BJ (cell line): ENCODE measurements around the gene FBXO11. TPM values are rescaled to one million over a fixed set of nuclear protein-coding genes. Genes with fewer than 3 reads are reported as not detected.

ENCODE experiments used
- CTCF ChIA-PET: fragments of 350-600 bp; formaldehyde crosslinking; extraction: SDS; loops from one replicate; lab custom pipeline; 2021; ENCODE audit warnings: antibody characterized with exemption, inconsistent platforms; lab: Yijun Ruan, JAX
- POLR2A ChIA-PET: fragments of 300-600 bp; sonication (Branson Sonifier 250); formaldehyde crosslinking; extraction: SDS; loops from one replicate; lab custom pipeline; 2021; ENCODE audit warnings: antibody characterized with exemption; lab: Charles Lee
- DNase-seq: peaks from one replicate; pipeline ENCODE4 v3.0.0-alpha.2; 2011; ENCODE audit warnings: low read depth
- H3K27me3 ChIP-seq: 2 replicates; pipeline ENCODE4 v1.6.0; 2011; ENCODE audit warnings: low read length; ENCODE audit not compliant: control insufficient read depth, insufficient read depth
- H3K36me3 ChIP-seq: 2 replicates; pipeline ENCODE4 v1.5.1; 2011; ENCODE audit warnings: low read length; ENCODE audit not compliant: control insufficient read depth, insufficient read depth
- H3K4me3 ChIP-seq: 2 replicates; pipeline ENCODE4 v1.5.1; 2011; ENCODE audit warnings: low read depth, mild to moderate bottlenecking, control low read depth, low read length
- CTCF ChIP-seq: IDR thresholded peaks from 2 replicates; pipeline ENCODE4 v1.5.1; 2011; ENCODE audit warnings: low read depth, mild to moderate bottlenecking, control low read depth, inconsistent platforms, low read length, moderate library complexity; ENCODE audit not compliant: insufficient read depth
- polyA plus RNA-seq: library from polyadenylated mRNA; depleted of rRNA; stranded (reverse); fragments of >200 nt; gene quantifications from 2 replicates; pipeline ENCODE4 v1.2.3, GENCODE V29; 2011

The FBXO11 gene
- polyA plus RNA-seq, 1 experiment, result 21.5 TPM

- no peaks in the 10 kb centered on the region; the same call in 1 of the 2 replicates for H3K36me3 ChIP-seq
- DNase-seq, result no peak
- ChIA-PET POLR2A (no interaction called here), CTCF (interaction anchor here (0.6 kb wide), 1 partner anchor 38 kb away, joined by 3 read pairs; no protein-coding TSS in a partner anchor)
- H3K27me3 ChIP-seq, result no peaks in the 10 kb centered on the region
- no peak for TF ChIP-seq CTCF
- H3K4me3 ChIP-seq, result no peak overlapping the region
Observed at GRCh38 chr2:47896450-47896968, 9.8 kb downstream of the FBXO11 start.

GRCh38 chr2:47893771-47894170 is 12.5 kb downstream of the FBXO11 start:
- DNase-seq, result no peak
- no peak for TF ChIP-seq CTCF
- no peak overlapping the region for H3K4me3 ChIP-seq
- ChIA-PET POLR2A (no interaction called here), CTCF (no interaction called here)
- no peaks in the 10 kb centered on the region; the same call in 1 of the 2 replicates for H3K36me3 ChIP-seq
- H3K27me3 ChIP-seq, result no peaks in the 10 kb centered on the region

- CTCF ChIA-PET, result no interaction called here
- POLR2A ChIA-PET, result interaction anchor here (0.7 kb wide), 1 partner anchor 8 kb away, joined by 3 read pairs; no protein-coding TSS in a partner anchor
- no peaks in the 10 kb centered on the region for H3K27me3 ChIP-seq
- TF ChIP-seq CTCF, result no peak
- no peak for DNase-seq
- no peaks in the 10 kb centered on the region; the same call in 1 of the 2 replicates for H3K36me3 ChIP-seq
- H3K4me3 ChIP-seq, result no peak overlapping the region
Observed at GRCh38 chr2:47892338-47892730, 14.0 kb downstream of the FBXO11 start.

- no peak for DNase-seq
- no peaks in the 10 kb centered on the region; the same call in 1 of the 2 replicates for H3K36me3 ChIP-seq
- no peak for TF ChIP-seq CTCF
- ChIA-PET CTCF (interaction anchor here (0.6 kb wide), 1 partner anchor 190 kb away, joined by 3 read pairs; no protein-coding TSS in a partner anchor), POLR2A (interaction anchor here (0.7 kb wide), 1 partner anchor 8 kb away, joined by 3 read pairs; no protein-coding TSS in a partner anchor)
- H3K4me3 ChIP-seq, result no peak overlapping the region
- no peaks in the 10 kb centered on the region for H3K27me3 ChIP-seq
Observed at GRCh38 chr2:47891369-47892337, 14.6 kb downstream of the FBXO11 start.
